Measurements from ENCODE around the gene YIF1A. TPM values are rescaled to one million over a fixed set of nuclear protein-coding genes. Genes with fewer than 3 reads are reported as not detected.
"Not testable (repeated sequence)": the region's sequence is repeated elsewhere in the genome, so short reads cannot be mapped to it uniquely, and the experiment has no call there.

YIF1A gene
- total and polyA plus RNA-seq, 7 donors: 30.3 to 104 (median 59.2) TPM

DNA sequence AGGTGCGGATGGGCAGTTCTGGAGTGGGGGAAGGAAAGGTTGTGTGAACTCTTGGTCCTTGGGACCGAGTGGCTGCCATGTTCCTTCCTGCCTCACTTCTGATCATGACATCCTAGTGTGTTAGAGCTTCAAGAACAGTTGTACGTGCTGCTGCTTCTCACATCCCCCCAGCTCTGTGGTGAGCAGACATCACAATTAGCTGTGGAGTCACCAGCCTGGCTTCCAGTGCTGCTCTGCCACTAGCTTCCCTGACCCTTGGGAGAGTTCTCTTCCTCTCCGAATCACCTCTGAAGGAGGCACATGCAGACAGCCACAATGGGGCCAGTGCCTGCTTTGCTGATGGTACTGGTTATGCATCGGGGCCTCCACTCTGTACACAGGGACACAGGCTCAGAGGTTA lies 26.8 kb downstream of the YIF1A start:
- no peaks in the 10 kb centered on the region for H3K9me3 ChIP-seq
- H3K27me3 ChIP-seq: no peaks in the 10 kb centered on the region
- peaks cover 0 to 29% (median 21%) of the 10 kb centered on the region in 4 donors for H3K4me1 ChIP-seq
- no peak for TF ChIP-seq POLR2A (IDR thresholded peaks at IDR 0.05)
- no peak for TF ChIP-seq EP300 (IDR thresholded peaks at IDR 0.05)
- TF ChIP-seq, protein P1, sequence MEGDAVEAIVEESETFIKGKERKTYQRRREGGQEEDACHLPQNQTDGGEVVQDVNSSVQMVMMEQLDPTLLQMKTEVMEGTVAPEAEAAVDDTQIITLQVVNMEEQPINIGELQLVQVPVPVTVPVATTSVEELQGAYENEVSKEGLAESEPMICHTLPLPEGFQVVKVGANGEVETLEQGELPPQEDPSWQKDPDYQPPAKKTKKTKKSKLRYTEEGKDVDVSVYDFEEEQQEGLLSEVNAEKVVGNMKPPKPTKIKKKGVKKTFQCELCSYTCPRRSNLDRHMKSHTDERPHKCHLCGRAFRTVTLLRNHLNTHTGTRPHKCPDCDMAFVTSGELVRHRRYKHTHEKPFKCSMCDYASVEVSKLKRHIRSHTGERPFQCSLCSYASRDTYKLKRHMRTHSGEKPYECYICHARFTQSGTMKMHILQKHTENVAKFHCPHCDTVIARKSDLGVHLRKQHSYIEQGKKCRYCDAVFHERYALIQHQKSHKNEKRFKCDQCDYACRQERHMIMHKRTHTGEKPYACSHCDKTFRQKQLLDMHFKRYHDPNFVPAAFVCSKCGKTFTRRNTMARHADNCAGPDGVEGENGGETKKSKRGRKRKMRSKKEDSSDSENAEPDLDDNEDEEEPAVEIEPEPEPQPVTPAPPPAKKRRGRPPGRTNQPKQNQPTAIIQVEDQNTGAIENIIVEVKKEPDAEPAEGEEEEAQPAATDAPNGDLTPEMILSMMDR (IDR thresholded peaks at IDR 0.05): no peak
- TF ChIP-seq POLR2AphosphoS5 (IDR thresholded peaks at IDR 0.05): no peak
- no peak overlapping the region for H3K27ac ChIP-seq
- no peak overlapping the region for H3K4me3 ChIP-seq
- DNase-seq: no peak
- H3K36me3 ChIP-seq: peaks cover 11 to 66% (median 35%) of the 10 kb centered on the region in 4 donors
- WGBS, 2 donors: 95 to 96% methylated on average over 5 of the region's 5 CpGs
- intact Hi-C loops (cut with DNase I): no loop called here

DNA sequence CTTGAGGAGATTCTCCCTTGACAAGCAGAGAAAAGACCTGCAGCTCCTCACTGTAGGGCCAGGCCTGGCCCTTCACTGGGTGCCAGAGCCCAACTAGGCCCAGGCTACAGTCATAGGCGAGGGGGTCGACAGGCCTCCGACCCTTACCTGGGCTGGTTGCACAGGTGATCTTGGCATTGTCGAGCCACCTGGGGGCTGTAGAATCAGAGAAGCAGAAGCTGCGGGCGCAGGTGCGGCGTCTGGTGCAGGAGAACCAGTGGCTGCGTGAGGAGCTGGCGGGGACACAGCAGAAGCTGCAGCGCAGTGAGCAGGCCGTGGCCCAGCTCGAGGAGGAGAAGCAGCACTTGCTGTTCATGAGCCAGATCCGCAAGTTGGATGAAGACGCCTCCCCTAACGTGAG lies 27.4 kb downstream of the YIF1A start:
- Histone ChIP-seq H3K27me3 (no peaks in the 10 kb centered on the region), H3K4me3 (no peak overlapping the region), H3K27ac (no peak overlapping the region), H3K4me1 (peaks cover 0 to 30% (median 20%) of the 10 kb centered on the region in 4 donors), H3K36me3 (peaks cover 11 to 66% (median 35%) of the 10 kb centered on the region in 4 donors), H3K9me3 (no peaks in the 10 kb centered on the region)
- WGBS, 2 donors: 96% methylated on average over 16 of the region's 16 CpGs
- intact Hi-C loops (cut with DNase I): no loop called here
- TF ChIP-seq POLR2A (IDR thresholded peaks at IDR 0.05) (no peak), POLR2AphosphoS5 (IDR thresholded peaks at IDR 0.05) (no peak), EP300 (IDR thresholded peaks at IDR 0.05) (no peak)
- DNase-seq: no peak

DNA sequence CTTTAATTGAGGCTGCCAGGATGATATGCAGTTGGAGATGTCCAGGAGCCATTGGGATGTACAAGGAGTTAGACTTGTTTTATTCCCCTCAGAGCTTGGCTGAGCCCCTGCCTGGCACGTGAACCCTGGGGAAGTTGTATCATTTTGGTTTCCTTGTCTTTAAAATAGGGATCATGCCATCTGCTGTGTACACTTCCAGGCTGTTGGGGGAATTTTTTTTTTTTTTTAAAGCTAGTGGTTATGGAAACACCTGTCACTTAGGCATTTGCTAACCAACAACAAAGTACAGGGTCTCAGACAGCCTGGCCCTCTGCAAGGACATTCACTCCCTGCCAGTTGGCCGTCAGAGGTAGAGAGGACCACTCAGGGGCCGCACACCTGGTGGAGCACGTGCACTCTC lies 29.0 kb downstream of the YIF1A start:
- Histone ChIP-seq H3K27ac (no peak overlapping the region), H3K27me3 (no peaks in the 10 kb centered on the region), H3K9me3 (no peaks in the 10 kb centered on the region), H3K4me3 (no peak overlapping the region), H3K4me1 (peaks cover 0 to 20% (median 15%) of the 10 kb centered on the region in 4 donors), H3K36me3 (peaks cover 11 to 57% (median 32%) of the 10 kb centered on the region in 4 donors)
- no peak for TF ChIP-seq POLR2A (IDR thresholded peaks at IDR 0.05)
- TF ChIP-seq, protein P1 (IDR thresholded peaks at IDR 0.05): no peak
- DNase-seq: no peak
- intact Hi-C loops (cut with DNase I): no loop called here
- WGBS, 2 donors: 94% methylated on average over 4 of the region's 4 CpGs

DNA sequence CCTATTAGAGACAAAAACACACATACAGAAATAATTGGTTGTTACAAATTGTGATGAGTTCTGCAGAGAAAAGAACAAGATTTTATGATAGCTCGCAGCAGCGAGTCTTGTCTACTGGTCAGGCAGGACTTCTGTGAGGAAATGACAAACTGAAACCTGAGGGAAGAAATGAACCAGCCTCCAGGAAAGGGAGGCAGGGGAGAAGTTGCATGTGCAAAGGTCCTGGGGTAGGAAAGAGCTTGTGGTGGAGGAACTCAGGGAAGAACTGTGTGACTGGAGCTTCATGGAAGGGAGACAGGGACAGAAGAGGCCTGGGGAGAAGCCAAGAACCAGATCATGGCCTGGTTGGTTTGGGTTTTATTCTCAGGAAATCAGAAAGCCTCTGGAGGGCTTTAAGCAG lies 29.7 kb downstream of the YIF1A start:
- 91 to 96% methylated on average over 2 of the region's 2 CpGs for WGBS, 2 donors
- Histone ChIP-seq H3K4me1 (peaks cover 0 to 20% (median 15%) of the 10 kb centered on the region in 4 donors), H3K27ac (no peak overlapping the region), H3K4me3 (no peak overlapping the region), H3K27me3 (no peaks in the 10 kb centered on the region), H3K9me3 (no peaks in the 10 kb centered on the region), H3K36me3 (peaks cover 11 to 49% (median 29%) of the 10 kb centered on the region in 4 donors)
- TF ChIP-seq POLR2AphosphoS5 (IDR thresholded peaks at IDR 0.05) (no peak), EP300 (IDR thresholded peaks at IDR 0.05) (no peak), POLR2A (IDR thresholded peaks at IDR 0.05) (no peak)
- TF ChIP-seq, protein P1 (IDR thresholded peaks at IDR 0.05): no peak
- intact Hi-C loops (cut with DNase I): no loop called here
- no peak for DNase-seq

DNA sequence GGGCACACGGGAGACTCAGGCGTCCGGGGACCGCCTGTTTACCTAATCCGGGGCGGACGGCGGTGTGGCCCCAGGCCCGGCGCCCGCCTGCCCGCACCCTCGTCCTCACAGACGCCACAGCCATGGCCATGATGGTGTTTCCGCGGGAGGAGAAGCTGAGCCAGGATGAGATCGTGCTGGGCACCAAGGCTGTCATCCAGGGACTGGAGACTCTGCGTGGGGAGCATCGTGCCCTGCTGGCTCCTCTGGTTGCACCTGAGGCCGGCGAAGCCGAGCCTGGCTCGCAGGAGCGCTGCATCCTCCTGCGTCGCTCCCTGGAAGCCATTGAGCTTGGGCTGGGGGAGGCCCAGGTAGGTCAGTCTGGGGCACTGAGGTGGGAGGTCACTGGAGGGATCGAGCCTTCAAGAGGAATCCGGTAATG lies 30.5 kb downstream of the YIF1A start:
- Histone ChIP-seq H3K27ac (peak overlapping the region; percentile 89), H3K4me3 (peak overlapping the region; percentile 94 to 100 (median 96)), H3K9me3 (no peaks in the 10 kb centered on the region), H3K27me3 (no peaks in the 10 kb centered on the region), H3K4me1 (peaks cover 0 to 20% (median 15%) of the 10 kb centered on the region in 4 donors), H3K36me3 (peaks cover 11 to 42% (median 26%) of the 10 kb centered on the region in 4 donors)
- DNase-seq: no peak
- TF ChIP-seq POLR2A (IDR thresholded peaks at IDR 0.05) (no peak), POLR2AphosphoS5 (IDR thresholded peaks at IDR 0.05) (no peak)
- TF ChIP-seq, protein P1 (IDR thresholded peaks at IDR 0.05): no peak
- WGBS, 2 donors: 5 to 7% methylated on average over 28 of the region's 28 CpGs
- intact Hi-C loops (cut with DNase I): no loop called here

DNA sequence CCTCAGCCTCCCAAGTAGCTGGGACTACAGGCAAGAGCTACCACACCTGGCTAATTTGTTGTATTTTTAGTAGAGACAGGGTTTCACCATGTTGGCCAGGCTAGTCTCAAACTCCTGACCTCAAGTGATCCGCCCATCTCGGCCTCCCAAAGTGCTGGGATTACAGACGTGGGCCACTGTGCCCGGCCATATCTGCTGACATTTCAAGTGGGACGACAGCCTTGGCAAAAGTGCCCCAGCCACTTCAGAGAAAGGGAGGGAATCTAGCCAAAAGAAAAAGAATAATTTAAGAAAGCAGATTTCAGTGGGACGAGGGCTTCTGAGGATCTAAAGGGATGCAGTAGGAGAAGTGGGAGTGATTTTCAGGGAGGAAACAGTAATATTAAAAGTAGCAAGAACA lies 35.9 kb downstream of the YIF1A start:
- H3K4me1 ChIP-seq: peaks cover 0 to 11% (median 7%) of the 10 kb centered on the region in 4 donors
- H3K27ac ChIP-seq; DNase-seq; H3K9me3 ChIP-seq; H3K4me3 ChIP-seq; H3K27me3 ChIP-seq; intact Hi-C loops (cut with DNase I); H3K36me3 ChIP-seq: not testable (repeated sequence)
- WGBS, 2 donors: 86 to 87% methylated on average over 6 of the region's 6 CpGs
